DMS 273 treated with DMSO at 0.1 percent for 48 hours (cell line): ENCODE results near the gene GSTM2.
"Not testable (repeated sequence)": the region's sequence is repeated elsewhere in the genome, so short reads cannot be mapped to it uniquely, and the experiment has no call there.

Experiments
- DNase-seq: peaks from one replicate; lab custom pipeline; 2025; lab: John Stamatoyannopoulos, UW

Gene GSTM2

GRCh38 chr1:109644670-109645069 lies 23.2 kb upstream of the GSTM2 start:
- DNase-seq: no peak

DNA sequence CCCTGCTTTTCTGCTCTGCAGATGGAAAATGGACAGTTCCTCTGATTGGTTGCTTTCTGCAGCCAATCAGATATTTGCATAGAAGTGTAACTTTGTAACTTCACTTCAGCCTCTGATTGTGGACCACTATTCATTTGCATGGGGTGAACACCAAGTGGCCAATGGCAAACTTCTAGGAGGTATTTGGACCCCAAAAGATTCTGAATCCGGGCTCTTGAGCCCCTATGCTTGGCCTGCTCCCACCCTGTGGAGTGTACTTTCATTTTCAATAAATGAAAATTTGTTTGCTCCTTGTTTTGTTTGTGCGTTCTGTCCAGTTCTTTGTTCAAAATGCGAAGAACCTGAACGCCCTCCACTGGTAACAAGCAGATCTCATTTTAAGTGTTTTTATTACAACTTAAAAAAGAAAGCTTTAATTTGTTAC lies 18.4 kb upstream of the GSTM2 start:
- DNase-seq: no peak

DNA sequence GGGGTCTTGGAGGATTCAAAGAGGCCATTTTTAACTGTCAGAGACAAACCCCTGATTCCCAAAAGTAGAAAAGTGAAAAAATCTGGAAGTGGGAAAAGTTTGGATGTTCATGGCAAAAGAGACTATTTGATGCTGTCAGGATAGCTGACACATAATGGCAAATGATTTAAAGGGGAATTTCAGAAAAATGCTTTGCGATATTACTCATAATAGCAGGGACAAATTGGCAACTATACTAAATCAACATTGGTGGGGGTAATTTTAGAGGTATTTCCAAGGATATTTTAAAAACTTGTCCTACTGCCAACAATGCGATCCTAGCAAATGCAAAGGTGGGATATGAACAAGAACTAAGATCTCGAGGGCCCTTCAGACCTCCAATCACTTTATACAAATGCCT lies 17.2 kb upstream of the GSTM2 start:
- no peak for DNase-seq

DNA sequence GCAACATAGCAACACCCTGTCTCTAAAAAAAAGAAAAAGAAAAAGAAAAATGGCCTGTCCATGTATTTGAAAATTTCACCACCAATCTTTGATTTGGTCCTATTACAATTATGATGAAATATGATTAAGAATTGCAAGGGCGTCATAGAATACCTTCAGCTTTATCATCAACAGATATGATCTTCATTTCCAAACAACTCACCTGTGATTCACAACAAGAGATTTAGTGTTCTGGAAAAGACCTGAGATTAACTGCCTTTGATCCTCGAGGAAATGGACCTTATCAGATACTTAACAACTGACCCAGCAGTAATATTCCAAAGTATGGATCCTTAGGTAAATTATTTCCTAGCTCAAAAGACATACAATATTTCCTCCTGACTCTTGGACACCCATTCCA lies 15.5 kb upstream of the GSTM2 start:
- no peak for DNase-seq

- DNase-seq: no peak
These were observed 14.6 kb upstream of the GSTM2 start for GRCh38 chr1:109653306-109653705.

- DNase-seq: no peak
These were observed 13.3 kb upstream of the GSTM2 start for GRCh38 chr1:109654519-109654918.

DNA sequence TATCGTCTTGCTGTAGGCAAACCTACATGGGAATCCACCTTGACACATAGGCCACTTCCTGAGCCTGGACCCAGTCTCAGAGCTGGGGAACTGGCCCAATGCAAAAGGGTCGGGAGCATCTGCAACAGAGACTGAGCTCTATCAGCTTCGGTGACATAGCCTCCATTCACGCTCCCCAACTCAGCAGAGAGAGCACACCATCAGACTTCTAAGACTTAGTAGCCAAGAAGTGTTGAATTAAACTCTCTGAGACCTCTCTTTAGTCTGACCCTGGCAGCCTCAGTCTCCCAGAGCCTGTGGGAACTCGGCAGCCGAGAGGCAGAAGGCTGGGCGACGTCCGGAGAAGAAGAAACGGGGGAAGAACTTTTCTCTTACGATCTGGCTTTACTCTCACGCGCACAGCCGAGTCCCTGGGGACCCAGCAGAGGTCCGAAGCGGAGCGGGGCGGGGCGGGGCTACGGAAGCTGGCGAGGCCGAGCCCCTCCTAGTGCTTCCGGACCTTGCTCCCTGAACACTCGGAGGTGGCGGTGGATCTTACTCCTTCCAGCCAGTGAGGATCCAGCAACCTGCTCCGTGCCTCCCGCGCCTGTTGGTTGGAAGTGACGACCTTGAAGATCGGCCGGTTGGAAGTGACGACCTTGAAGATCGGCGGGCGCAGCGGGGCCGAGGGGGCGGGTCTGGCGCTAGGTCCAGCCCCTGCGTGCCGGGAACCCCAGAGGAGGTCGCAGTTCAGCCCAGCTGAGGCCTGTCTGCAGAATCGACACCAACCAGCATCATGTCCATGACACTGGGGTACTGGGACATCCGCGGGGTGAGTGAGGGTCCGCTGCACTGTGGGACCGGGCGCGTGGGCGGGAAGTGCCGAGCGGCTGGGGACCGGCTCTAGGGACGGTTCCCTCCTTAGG lies 12.0 kb upstream of the GSTM2 start, which contains the start of gene GSTM4:
Gene GSTM4, plus strand, starts transcription at position 485 of the 905 bp plus-strand sequence. Its CDS starts 291 bp downstream, at position 776.
- DNase-seq: peak; percentile 50

- DNase-seq: no peak
These were observed 10.5 kb upstream of the GSTM2 start for GRCh38 chr1:109657395-109657794.

DNA sequence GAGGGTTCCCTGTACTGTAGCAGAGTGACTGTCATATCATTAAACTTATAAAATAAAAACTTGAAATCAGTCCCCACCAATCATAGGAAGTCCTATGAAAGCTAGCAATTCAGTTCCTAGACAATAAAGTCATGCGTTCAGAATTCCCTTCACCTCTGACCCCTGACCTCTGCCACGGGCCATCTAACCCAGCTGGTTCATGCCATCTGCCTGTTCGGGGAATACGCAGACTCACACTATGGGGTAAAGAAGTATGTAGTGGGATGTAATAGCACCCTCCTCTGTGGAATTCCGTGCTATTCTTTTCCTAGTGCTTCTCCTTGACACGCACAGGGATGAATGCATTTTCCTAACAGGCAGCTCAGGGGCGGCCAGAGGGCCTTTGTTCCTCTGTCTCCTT lies 9.9 kb upstream of the GSTM2 start:
- DNase-seq: no peak

DNA sequence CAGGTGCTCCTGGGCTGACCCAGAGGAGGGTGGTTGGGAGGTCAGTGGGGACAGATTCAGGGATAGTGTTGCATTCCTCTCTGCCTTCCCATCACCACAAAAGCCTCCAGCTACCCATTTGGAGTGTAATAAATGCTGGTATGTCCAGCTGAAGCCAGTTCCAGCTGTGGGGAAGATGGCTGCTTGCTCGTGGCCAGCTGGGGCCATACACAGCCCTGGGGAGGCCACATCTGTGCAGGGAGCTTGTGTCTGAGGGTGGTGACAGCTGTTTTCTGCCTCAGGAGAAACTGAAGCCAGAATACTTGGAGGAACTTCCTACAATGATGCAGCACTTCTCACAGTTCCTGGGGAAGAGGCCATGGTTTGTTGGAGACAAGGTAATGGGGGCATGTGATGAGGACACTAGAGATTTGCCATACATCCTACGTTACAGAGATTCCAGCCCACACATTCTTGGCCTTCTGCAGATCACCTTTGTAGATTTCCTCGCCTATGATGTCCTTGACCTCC lies 9.3 kb upstream of the GSTM2 start:
- DNase-seq: no peak

DNA sequence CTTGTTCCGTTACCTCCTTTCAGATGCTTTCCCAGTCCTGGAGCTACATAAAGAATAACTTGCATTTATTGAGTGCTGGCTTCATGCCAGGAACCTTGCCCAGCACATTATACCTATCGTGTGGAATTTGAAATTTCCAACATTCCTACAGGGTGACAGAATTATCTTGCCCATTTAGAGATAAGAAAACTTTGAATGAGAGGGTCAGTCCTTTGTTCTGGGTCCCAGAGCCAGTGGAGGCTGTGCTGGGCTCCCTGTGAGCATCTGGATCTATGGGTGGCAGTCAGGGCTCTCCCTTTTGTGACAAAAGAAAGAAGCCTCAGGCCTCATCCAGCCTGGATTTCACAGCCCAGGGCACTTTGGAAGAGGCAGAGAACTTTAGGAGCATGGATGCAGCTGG lies 8.7 kb upstream of the GSTM2 start:
- DNase-seq: no peak

- DNase-seq: peak; percentile 15
These were observed 7.7 kb upstream of the GSTM2 start for GRCh38 chr1:109659997-109660690.

DNA sequence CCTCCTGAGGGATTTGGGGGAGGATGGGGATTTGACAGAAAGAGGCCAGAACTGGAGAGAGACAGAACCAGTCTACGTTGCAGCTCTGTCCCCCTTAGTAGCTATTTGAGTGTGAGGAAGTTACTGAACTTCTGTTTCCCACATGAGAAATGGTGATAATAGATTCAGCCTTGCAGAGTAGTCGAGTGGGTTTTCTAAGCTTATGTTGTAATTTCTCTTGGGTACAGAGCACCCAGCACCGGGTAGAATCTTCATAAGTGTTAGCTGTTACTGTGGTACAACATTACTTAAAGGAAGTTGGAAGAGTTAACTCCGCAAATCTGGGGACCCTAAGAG lies 7.2 kb upstream of the GSTM2 start:
- not testable (repeated sequence) for DNase-seq

DNA sequence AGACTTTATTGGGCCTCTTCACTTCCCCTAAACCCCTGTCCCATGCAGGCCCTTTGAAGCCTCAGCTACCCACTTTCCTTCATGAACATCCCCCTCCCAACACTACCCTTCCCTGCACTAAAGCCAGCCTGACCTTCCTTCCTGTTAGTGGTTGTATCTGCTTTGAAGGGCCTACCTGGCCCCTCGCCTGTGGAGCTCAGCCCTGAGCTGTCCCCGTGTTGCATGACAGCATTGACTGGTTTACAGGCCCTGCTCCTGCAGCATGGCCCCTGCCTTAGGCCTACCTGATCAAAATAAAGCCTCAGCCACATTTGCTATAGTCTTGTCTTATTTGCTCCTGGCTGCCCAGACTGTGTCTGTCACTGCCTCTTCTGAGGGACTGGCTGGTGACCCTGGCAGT lies 6.5 kb upstream of the GSTM2 start:
- DNase-seq: no peak

DNA sequence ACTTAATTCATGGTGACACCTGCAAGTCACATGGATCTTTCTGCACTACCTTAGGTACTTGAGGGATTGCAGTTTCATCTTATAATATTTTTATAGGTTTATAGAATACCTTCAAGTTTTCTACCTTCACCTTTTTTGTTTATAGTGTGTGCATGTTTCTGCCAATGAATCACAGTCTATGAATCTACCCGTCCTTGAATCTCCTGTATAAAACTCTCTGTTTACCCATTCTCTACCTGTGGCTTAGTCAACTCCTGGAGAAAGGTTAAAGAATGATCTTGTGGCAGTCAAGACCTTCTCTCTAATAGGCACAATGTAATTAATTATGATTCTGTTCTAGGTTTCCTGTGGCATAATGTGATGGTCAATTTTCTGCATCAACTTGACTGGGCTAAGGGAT lies 3.2 kb upstream of the GSTM2 start:
- DNase-seq: no peak

- DNase-seq: no peak
These were observed 392 bp downstream of the GSTM2 start for GRCh38 chr1:109668123-109668775.

DNA sequence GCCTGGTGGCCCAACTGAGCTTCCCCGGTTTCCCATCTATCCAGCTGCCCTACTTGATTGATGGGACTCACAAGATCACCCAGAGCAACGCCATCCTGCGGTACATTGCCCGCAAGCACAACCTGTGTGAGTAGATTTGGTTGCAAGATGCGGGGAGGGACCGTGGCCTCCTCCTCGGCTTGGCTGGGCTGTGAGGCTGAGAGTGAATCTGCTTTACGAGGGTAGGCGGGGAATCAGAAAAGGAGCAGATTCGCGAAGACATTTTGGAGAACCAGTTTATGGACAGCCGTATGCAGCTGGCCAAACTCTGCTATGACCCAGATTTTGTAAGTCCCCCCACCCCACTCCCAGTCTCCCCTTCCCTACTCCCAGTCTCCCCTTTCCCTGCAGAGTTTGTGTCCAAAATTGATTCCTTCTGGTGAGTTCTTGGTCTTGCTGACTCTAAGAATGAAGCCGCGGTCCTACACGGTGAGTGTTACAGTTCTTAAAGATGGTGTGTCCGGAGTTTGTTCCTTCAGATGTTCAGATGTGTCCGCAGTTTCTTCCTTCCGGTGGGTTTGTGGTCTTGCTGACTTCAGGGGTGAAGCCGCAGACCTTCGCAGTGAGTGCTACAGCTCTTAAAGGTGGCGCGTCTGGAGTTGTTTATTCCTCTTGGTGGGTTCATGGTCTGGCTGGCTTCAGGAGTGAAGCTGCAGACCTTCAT lies 1.5 kb downstream of the GSTM2 start:
- DNase-seq: no peak

DNA sequence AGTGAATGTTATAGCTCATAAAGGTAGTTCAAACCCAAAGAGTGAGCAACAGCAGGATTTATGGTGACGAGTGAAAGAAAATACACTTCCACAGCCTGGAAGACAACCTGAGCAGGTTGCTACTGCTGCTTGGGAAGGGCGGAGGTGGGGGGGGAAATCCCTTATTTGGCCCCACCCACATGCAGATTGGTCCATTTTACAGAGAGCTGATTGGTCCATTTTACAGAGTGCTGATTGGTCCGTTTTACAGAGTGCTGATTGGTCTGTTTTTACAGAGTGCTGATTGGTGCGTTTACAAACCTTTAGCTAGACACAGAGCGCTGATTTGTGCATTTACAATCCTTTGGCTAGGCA lies 2.1 kb downstream of the GSTM2 start:
- not testable (repeated sequence) for DNase-seq

DNA sequence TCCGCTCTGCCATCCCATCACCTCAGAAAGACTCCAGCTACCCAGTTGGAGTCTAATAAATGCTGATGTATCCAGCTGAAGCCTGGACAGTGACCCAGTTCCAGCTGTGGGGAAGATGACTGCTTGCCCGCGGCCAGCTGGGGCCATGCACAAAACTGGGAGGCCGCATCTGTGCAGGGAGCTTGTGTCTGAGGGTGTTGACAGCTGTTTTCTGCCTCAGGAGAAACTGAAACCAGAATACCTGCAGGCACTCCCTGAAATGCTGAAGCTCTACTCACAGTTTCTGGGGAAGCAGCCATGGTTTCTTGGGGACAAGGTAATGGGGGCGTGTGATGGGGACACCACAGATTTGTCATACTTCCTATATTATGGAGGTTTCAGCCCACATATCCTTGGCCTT lies 3.2 kb downstream of the GSTM2 start:
- no peak for DNase-seq

GRCh38 chr1:109673861-109674260 lies 6.0 kb downstream of the GSTM2 start:
- not testable (repeated sequence) for DNase-seq

DNA sequence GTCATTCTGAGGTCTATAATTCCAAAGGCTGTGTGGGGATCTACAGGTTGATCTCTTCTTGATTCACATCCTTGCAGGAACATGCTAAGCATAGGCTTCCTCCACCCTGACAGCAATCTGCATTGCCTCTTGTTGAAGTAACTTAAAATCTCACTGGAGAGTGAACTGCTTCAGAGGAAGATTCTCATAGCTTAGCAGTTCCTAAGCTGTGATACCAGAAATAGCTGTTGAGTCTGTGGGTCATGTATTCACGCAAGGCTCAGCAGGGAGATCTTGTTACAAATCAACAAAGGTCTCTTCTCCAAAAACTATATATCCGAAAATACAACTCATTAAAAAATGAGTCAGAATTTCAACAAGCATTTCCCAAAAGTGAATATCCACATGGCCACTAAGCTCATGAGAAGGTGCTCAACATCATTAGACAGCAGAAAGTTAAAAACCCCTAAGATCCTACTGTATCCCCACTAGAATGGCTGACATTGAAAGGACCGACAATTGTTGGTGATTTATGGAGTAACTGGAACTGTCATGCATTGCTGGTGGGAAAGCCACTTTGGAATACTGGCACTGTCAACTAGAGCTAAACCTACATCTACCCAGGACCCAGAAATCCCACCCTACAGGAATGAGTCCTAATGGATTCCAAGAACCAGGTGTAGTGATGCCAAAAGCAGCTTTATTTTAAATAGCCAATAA lies 9.0 kb downstream of the GSTM2 start:
- DNase-seq: not testable (repeated sequence)
